HG03045 (cell line): ENCODE results near the gene POFUT2.

Source experiments
- ATAC-seq: cut with Tn5 transposase; IDR thresholded peaks from one replicate; pipeline ENCODE4 v1.9.1; 2021; ENCODE audit warnings: mild to moderate bottlenecking, moderate library complexity; ENCODE audit not compliant: unreplicated experiment

POFUT2 gene

GRCh38 chr21:45264912-45265515, 22.7 kb downstream of the POFUT2 start:
- no peak for ATAC-seq

GRCh38 chr21:45264146-45264911, 23.4 kb downstream of the POFUT2 start:
- ATAC-seq: no peak

- no peak for ATAC-seq
Observed at GRCh38 chr21:45263534-45263933, 24.2 kb downstream of the POFUT2 start.

GRCh38 chr21:45262616-45263015, 25.1 kb downstream of the POFUT2 start:
- no peak for ATAC-seq

GRCh38 chr21:45262041-45262581, 25.6 kb downstream of the POFUT2 start:
- ATAC-seq: no peak

GRCh38 chr21:45261093-45261492, 26.6 kb downstream of the POFUT2 start:
- ATAC-seq: no peak

GRCh38 chr21:45260191-45260825, 27.4 kb downstream of the POFUT2 start:
- no peak for ATAC-seq

GRCh38 chr21:45259206-45259840, 28.4 kb downstream of the POFUT2 start:
- ATAC-seq: no peak

- no peak for ATAC-seq
Observed at GRCh38 chr21:45258466-45258865, 29.2 kb downstream of the POFUT2 start.

- ATAC-seq: no peak
Observed at GRCh38 chr21:45257673-45258341, 29.9 kb downstream of the POFUT2 start.

- ATAC-seq: no peak
Observed at GRCh38 chr21:45256912-45257672, 30.6 kb downstream of the POFUT2 start.

- ATAC-seq: no peak
Observed at GRCh38 chr21:45256021-45256911, 31.4 kb downstream of the POFUT2 start.

- ATAC-seq: no peak
Observed at GRCh38 chr21:45255381-45256020, 32.2 kb downstream of the POFUT2 start.

- ATAC-seq: no peak
Observed at GRCh38 chr21:45254460-45254930, 33.2 kb downstream of the POFUT2 start.

GRCh38 chr21:45253633-45254459, 33.8 kb downstream of the POFUT2 start:
- ATAC-seq: no peak

- no peak for ATAC-seq
Observed at GRCh38 chr21:45253180-45253579, 34.5 kb downstream of the POFUT2 start.

- ATAC-seq: no peak
Observed at GRCh38 chr21:45252448-45252925, 35.2 kb downstream of the POFUT2 start.
